ELF-1 (cell line): ENCODE measurements around the gene MSANTD1.

Source experiments
- DNase-seq: peaks from one replicate; pipeline ENCODE4 v3.0.0-alpha.2; 2016; ENCODE audit warnings: low read depth, low spot score

MSANTD1 gene

DNA sequence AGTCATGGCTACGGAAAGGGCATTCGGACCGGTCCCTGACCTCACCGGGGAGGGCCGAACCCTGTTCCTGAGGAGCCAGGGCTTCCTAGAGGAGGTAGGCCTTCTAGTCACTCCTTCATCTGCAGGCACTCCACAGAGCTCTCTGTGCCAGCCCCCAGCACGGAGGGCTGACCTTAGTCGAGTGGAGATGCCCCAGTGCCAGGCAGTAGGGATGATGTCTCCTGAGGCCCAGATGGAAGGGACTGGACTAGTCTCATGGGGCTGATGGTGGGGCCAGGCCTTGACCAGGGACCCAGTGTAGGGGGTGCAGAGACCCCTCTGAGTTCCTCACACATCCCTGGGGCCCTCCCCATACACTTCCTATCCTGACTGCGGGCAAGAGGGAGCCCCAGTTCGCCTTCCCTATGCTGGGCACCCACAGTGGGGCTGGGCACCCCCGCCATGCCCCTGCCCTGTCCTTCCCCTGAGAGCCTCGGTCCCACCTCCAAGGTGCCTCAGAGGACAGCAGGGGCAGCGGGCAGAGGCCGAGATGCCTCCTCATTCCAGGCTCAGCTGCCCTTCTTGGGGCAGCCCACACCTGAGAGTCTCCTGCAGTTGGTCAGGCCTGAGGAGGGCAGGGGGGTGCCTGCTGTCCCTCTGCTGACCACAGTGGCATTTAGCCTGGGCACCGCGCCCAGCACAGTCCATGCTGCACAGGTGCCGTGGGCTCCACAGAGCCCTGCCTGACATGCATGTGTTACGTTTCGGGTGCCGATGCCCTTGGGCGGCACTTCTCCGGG lies 1.4 kb upstream of the MSANTD1 start:
- DNase-seq = no peak

- DNase-seq = no peak
These were observed 830 bp upstream of the MSANTD1 start for GRCh38 chr4:3248178-3248480.

DNA sequence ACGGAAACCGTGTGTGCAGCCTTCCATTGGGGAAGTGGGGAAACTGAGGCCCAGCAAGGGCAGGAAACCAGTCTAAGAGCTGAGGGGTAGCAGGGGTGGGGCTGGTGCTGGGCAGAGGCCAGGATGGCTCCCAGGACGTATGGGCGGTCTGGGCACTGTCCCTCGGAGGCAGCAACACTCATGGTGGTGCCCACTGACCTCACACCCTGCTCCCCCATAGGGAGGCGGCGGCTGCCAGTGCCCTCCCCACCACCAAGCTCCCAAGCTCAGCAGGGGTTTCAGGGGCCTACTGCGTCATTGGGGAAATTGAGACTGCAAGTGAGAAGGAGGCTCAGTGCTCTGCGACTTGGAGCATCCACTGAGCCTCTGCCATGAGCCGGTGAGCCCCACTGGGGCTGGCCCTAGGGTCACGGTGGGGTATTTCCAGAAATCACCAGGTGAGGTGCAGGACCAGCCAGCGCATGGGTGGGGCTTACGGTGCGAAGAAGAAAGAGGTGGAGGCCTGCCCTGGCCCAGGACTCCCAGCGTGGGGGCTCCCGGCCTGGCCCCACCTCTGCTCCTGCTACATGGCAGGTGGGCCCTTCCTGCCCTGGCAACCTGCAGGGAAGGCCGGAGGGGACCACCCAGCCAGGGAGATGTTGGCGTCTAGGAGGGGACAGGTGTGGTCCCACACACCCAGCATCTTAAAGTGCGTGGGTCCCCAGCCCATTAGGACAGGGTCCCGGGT lies 915 bp downstream of the MSANTD1 start:
- no peak for DNase-seq

DNA sequence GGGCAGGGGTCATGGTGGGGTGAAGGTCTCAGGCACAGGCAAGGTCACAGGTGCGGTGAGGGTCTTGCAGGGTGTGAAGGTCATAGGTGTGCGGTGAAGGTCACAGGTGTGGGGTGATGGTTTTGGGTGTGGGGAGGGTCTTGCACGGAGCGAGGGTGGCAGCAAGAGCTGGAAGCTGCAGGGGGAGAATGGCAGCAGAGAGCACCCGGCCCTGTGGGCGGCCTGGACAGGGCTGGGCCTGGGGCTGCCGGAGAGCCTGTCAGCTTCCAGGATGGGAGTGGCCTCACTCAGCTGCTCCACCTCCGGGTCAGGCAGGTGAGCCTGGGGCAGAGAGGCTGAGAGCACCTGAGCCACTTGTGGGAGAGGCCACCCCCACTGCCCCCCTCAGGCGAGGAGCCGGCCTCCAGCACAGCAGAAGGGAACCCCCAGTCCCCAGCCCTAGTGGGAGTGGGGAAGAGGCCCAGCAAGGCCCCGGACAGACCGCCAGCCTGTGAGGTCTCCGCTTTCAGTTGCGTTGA lies 1.5 kb downstream of the MSANTD1 start:
- peak; percentile 60 for DNase-seq

- DNase-seq = no peak
These were observed 2.2 kb downstream of the MSANTD1 start for GRCh38 chr4:3250956-3251690.

GRCh38 chr4:3251691-3252479 lies 2.9 kb downstream of the MSANTD1 start:
- DNase-seq = no peak

GRCh38 chr4:3252480-3252828 lies 3.5 kb downstream of the MSANTD1 start:
- DNase-seq = no peak

GRCh38 chr4:3252831-3253641 lies 4.1 kb downstream of the MSANTD1 start:
- no peak for DNase-seq

GRCh38 chr4:3253808-3254207 lies 4.8 kb downstream of the MSANTD1 start:
- DNase-seq = no peak

DNA sequence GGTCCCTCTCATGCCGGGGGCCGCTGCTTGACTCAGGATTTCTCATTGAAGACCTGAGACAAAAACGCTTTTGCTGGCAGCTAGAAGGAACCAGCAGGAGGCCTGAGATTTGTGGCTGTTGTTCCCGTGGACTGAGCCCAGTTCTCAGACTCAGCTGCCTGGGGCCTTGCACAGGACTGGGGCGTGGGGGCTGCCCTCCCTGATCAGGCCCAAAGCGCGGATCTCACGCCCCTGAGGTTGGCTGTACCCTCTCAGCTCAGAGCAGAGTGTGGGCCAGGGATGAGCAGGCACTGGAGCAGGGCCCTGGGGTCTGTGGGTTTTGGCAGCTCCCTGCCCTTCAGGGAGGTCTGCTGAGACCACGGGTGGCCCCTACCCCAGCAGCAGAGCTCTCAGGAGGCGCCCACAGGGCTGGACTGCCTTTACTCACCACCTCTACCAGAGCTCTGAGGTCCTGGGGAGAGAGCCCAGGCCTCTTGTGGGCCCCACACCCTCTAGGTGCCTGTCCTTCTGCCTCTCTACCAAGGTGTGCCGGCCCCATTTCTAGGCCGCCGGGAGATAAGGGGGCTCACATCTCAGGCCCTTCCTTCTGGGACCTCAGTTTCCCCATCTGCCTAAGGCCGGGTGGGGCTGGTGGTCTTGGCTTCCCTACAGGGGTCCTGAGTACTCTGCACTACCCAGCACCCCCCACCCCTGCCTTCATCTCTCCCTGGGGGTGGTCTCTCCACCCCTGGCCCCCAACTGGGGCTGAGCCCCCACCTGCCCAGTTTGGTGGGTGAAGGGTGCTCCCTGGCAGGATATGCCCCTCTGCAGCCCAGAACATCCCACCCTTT lies 5.6 kb downstream of the MSANTD1 start:
- no peak for DNase-seq

GRCh38 chr4:3255611-3256186 lies 6.7 kb downstream of the MSANTD1 start:
- DNase-seq = no peak

- DNase-seq = no peak
These were observed 7.5 kb downstream of the MSANTD1 start for GRCh38 chr4:3256230-3257102.

DNA sequence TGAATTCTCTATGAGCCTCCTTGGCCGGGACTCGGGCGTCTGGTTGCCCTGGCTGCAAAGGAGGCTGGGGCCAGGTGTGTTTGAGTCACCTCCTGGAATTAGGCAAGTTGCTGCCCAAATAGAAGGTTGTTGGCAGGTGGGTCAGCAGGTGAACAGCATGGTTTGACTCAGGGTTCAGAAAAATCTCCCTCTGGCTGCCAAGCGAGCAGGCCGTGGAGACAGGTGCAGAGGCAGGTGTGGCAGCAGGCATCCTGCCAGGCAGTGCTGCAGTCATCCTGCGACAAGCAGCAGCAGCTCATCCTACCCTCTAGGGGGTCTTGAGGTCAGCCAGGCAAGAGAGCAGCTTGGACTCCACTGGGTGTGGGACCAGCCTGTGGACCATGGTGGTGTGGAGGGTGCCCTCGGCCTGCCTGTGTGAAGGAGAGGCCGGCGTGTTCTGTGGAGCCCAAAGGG lies 8.2 kb downstream of the MSANTD1 start:
- DNase-seq = no peak

- DNase-seq = no peak
These were observed 8.9 kb downstream of the MSANTD1 start for GRCh38 chr4:3257556-3258482.

GRCh38 chr4:3261411-3262207 lies 12.7 kb downstream of the MSANTD1 start:
- no peak for DNase-seq

DNA sequence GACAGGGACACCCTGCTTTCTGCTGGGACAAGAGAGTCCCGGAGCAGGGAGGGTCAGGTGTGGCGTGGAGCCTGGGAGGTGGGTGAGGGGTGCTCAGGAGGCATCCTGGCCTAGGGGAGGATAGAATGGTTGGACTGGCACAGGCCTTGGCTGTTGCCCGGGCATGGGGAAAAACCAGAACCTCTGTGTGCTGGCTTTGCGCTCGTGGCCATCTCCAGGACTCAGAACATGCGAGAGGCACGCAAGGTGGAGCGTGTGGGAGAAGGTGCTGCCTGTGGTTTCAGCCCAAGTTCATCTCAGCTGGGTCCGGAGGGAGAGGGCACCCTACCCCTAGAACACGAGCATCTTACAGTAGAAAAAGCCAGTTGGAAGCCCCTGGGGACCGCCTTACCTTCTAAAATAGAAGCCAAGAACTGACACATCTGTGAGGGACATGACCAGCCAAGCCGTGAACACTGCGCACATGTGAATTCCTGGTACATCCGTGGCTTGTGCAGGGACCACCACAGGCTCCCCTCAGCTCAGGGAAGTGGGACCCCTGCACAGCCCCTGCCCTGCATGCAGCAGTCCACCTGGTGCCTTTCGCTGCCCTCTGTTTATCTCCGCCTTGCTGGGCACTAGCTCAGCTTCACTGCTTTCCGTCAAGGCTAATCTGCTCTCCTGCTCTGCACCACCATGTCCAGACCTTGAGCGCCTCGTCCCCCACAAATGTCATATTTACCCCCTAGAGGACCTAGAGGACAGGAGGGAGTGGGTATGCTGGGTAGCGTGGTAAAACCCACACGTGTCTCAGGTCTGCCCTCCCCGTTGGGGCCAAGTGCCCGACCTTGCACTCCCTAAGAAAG lies 13.5 kb downstream of the MSANTD1 start:
- DNase-seq = no peak
